PFSK-1 (cell line): ENCODE data around the gene HECTD4.

Experiments used
- POLR2AphosphoS5 ChIP-seq: IDR thresholded peaks from 2 replicates; pipeline ENCODE4 v1.6.1; 2012; ENCODE audit warnings: low read depth, mild to moderate bottlenecking, control low read depth, low read length, moderate library complexity
- REST ChIP-seq, 2 experiments: IDR thresholded peaks; 2 replicates each; pipeline versions ENCODE4 v1.6.1 to v1.8.0; 2011 to 2012; ENCODE audit warnings: low read depth in 2 of 2, low read length in 2 of 2, control low read depth in 1 of 2, inconsistent platforms in 1 of 2, mild to moderate bottlenecking in 1 of 2, moderate library complexity in 1 of 2; ENCODE audit not compliant: insufficient read depth in 1 of 2
- TAF1 ChIP-seq: IDR thresholded peaks from 2 replicates; pipeline ENCODE4 v1.6.1; 2012; ENCODE audit warnings: low read length, control low read depth, borderline replicate concordance; ENCODE audit not compliant: insufficient read depth

DNA sequence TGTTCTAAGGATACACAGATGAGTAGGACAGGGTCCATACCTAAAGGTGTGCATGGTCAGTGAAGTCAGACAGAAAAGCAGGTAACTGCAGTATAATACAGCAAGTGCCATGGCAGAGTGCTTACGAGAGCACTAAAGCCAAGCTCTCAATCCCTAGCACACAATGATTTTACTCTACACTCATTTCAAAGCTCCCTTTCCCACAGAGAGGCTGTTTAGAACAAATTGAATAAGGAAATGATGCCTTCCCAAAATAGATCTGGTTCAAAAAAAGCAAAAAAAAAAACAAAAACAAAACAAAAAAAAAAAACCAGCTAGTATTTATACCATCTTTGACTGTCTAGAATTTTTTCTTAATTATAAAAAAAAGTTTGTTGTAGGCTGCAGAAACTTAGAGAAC lies 74.1 kb downstream of the HECTD4 start:
- TF ChIP-seq POLR2AphosphoS5 (no peak), REST (IDR thresholded peaks at IDR 0.05; ENCODE audit: insufficient read depth in 1 of 2, low read depth in 2 of 2, low read length in 2 of 2) (no peak), TAF1 (no peak)
